WTC11 (cell line): ENCODE results near the gene FHAD1. TPM values are rescaled to one million over a fixed set of nuclear protein-coding genes. Genes with fewer than 3 reads are reported as not detected.

Experiments used
- ATAC-seq: fragments of 200-7000 bp; cut with Tn5 transposase; 2 replicates; pipeline ENCODE4 v1.10.0; 2021; ENCODE audit warnings: mild to moderate bottlenecking, moderate library complexity
- CTCF ChIA-PET: fragments of 300-600 bp; sonication (Branson Sonifier 250); formaldehyde crosslinking; loops from one replicate; lab custom pipeline; 2021; ENCODE audit warnings: antibody characterized with exemption; lab: Charles Lee
- POLR2A ChIA-PET: fragments of 350-600 bp; sonication (Branson Sonifier 250); formaldehyde crosslinking; loops from one replicate; lab custom pipeline; 2021; ENCODE audit warnings: antibody characterized with exemption; lab: Charles Lee
- DNase-seq: peaks from one replicate; pipeline ENCODE4 v3.0.0; 2021; ENCODE audit warnings: low spot score
- H3K27ac Mint-ChIP-seq: 2 replicates; pipeline ENCODE4 v1.8.0; 2021; ENCODE audit warnings: mixed read lengths
- H3K27me3 Mint-ChIP-seq: 2 replicates; pipeline ENCODE4 v1.8.0; 2021; ENCODE audit warnings: low read depth, mild to moderate bottlenecking, moderate library complexity, mixed read lengths
- H3K36me3 Mint-ChIP-seq: 2 replicates; pipeline ENCODE4 v1.8.0; 2021; ENCODE audit warnings: mixed read lengths
- H3K4me1 Mint-ChIP-seq: 2 replicates; pipeline ENCODE4 v1.8.0; 2022; ENCODE audit warnings: mixed read lengths
- H3K4me3 Mint-ChIP-seq: 2 replicates; pipeline ENCODE4 v1.8.0; 2021; ENCODE audit warnings: mild to moderate bottlenecking, moderate library complexity, mixed read lengths
- H3K9me3 Mint-ChIP-seq: 2 replicates; pipeline ENCODE4 v1.8.0; 2021; ENCODE audit warnings: mixed read lengths
- AFF4 ChIP-seq: sonication (generic); formaldehyde crosslinking; IDR thresholded peaks from 2 replicates; pipeline ENCODE4 v1.8.1; 2023; ENCODE audit warnings: mild to moderate bottlenecking, missing genetic modification reagents, borderline replicate concordance
- ATF1 ChIP-seq: sonication (generic); formaldehyde crosslinking; IDR thresholded peaks from 2 replicates; pipeline ENCODE4 v1.8.1; 2023; ENCODE audit warnings: mild to moderate bottlenecking, moderate library complexity, missing genetic modification reagents
- ATF6 ChIP-seq: sonication (generic); formaldehyde crosslinking; IDR thresholded peaks from 2 replicates; pipeline ENCODE4 v1.8.1; 2023; ENCODE audit warnings: mild to moderate bottlenecking, missing genetic modification reagents
- E2F4 ChIP-seq: sonication (generic); formaldehyde crosslinking; IDR thresholded peaks from 2 replicates; pipeline ENCODE4 v1.8.1; 2022; ENCODE audit warnings: low read depth, mild to moderate bottlenecking, moderate library complexity, missing genetic modification reagents, borderline replicate concordance
- FOXP4 ChIP-seq: sonication (generic); formaldehyde crosslinking; IDR thresholded peaks from 2 replicates; pipeline ENCODE4 v1.8.0; 2022; ENCODE audit warnings: mild to moderate bottlenecking, missing genetic modification reagents
- HMGA2 ChIP-seq: fragments of 250-450 bp; sonication (Bioruptor Pico); IDR thresholded peaks from 2 replicates; pipeline ENCODE4 v1.4.0; 2021; ENCODE audit warnings: mild to moderate bottlenecking, moderate library complexity
- IRF1 ChIP-seq: sonication (generic); formaldehyde crosslinking; IDR thresholded peaks from 2 replicates; pipeline ENCODE4 v1.8.0; 2023; ENCODE audit warnings: missing genetic modification reagents
- MYBL2 ChIP-seq: sonication (generic); formaldehyde crosslinking; IDR thresholded peaks from 2 replicates; pipeline ENCODE4 v1.8.1; 2023; ENCODE audit warnings: mild to moderate bottlenecking, moderate library complexity, missing genetic modification reagents
- NFATC4 ChIP-seq: fragments of 250-450 bp; sonication (Bioruptor Pico); IDR thresholded peaks from 2 replicates; pipeline ENCODE4 v1.9.0; 2021; ENCODE audit warnings: mild to moderate bottlenecking
- NFE2L1 ChIP-seq: sonication (generic); formaldehyde crosslinking; IDR thresholded peaks from 2 replicates; pipeline ENCODE4 v1.8.1; 2023; ENCODE audit warnings: missing genetic modification reagents
- NR2C2 ChIP-seq: sonication (generic); formaldehyde crosslinking; IDR thresholded peaks from 2 replicates; pipeline ENCODE4 v1.8.0; 2022; ENCODE audit warnings: mild to moderate bottlenecking, missing genetic modification reagents
- PREB ChIP-seq: sonication (generic); formaldehyde crosslinking; IDR thresholded peaks from 2 replicates; pipeline ENCODE4 v1.8.1; 2022; ENCODE audit warnings: mild to moderate bottlenecking, missing genetic modification reagents, moderate library complexity, borderline replicate concordance
- SP1 ChIP-seq: sonication (generic); formaldehyde crosslinking; conservative IDR thresholded peaks from 2 replicates; pipeline ENCODE4 v1.8.1; 2022; ENCODE audit warnings: missing genetic modification reagents
- TEAD1 ChIP-seq: sonication (generic); formaldehyde crosslinking; IDR thresholded peaks from 2 replicates; pipeline ENCODE4 v1.8.0; 2022; ENCODE audit warnings: mild to moderate bottlenecking, missing genetic modification reagents
- TP53 ChIP-seq: sonication (generic); formaldehyde crosslinking; IDR thresholded peaks from 2 replicates; pipeline ENCODE4 v1.8.1; 2023; ENCODE audit warnings: mild to moderate bottlenecking, missing genetic modification reagents
- ZBTB21 ChIP-seq: sonication (generic); formaldehyde crosslinking; IDR thresholded peaks from 2 replicates; pipeline ENCODE4 v1.8.1; 2023; ENCODE audit warnings: mild to moderate bottlenecking, missing genetic modification reagents, borderline replicate concordance
- ZNF232 ChIP-seq: sonication (generic); formaldehyde crosslinking; IDR thresholded peaks from 2 replicates; pipeline ENCODE4 v1.8.0; 2022; ENCODE audit warnings: mild to moderate bottlenecking, missing genetic modification reagents
- ZNF416 ChIP-seq: fragments of 250-450 bp; sonication (Bioruptor Pico); IDR thresholded peaks from 2 replicates; pipeline ENCODE4 v1.9.0; 2021; ENCODE audit warnings: mild to moderate bottlenecking, inconsistent platforms
- ZNF425 ChIP-seq: fragments of 250-450 bp; sonication (Bioruptor Pico); conservative IDR thresholded peaks from 2 replicates; pipeline ENCODE4 v1.9.0; 2021; ENCODE audit warnings: mild to moderate bottlenecking
- ZSCAN18 ChIP-seq: fragments of 250-450 bp; sonication (Bioruptor Pico); IDR thresholded peaks from 2 replicates; pipeline ENCODE4 v2.1.2; 2022; ENCODE audit warnings: mild to moderate bottlenecking, moderate library complexity
- total RNA-seq: library from RNA; stranded (reverse); gene quantifications from 3 replicates; pipeline ENCODE4 v1.2.3, GENCODE V29; 2021

Gene FHAD1
- total RNA-seq, 1 experiment from 2014 or later = 3.0 TPM

- 0 out of 2 replicates have a peak, but pooled peaks cover 3% of the 10 kb centered on the region for H3K4me1 Mint-ChIP-seq
- no peaks in the 10 kb centered on the region for H3K36me3 Mint-ChIP-seq
- peaks cover 6% of the 10 kb centered on the region for H3K27me3 Mint-ChIP-seq
- DNase-seq = no peak
- no peak overlapping the region for H3K27ac Mint-ChIP-seq
- ATAC-seq = no peak
- TF ChIP-seq MYBL2 (CRISPR knock-in tag) (no peak), ZNF232 (CRISPR knock-in tag) (no peak), ZSCAN18 (CRISPR knock-in tag) (no peak), NFE2L1 (CRISPR knock-in tag) (no peak), ZNF425 (CRISPR knock-in tag) (no peak), IRF1 (CRISPR knock-in tag) (no peak), TP53 (CRISPR knock-in tag) (no peak), NR2C2 (no peak), ZBTB21 (CRISPR knock-in tag) (no peak), SP1 (CRISPR knock-in tag) (no peak), HMGA2 (no peak), PREB (CRISPR knock-in tag) (no peak), NFATC4 (no peak), ATF6 (CRISPR knock-in tag) (no peak), ZNF416 (CRISPR knock-in tag) (no peak), E2F4 (no peak), FOXP4 (CRISPR knock-in tag) (no peak), AFF4 (CRISPR knock-in tag) (no peak), TEAD1 (CRISPR knock-in tag) (no peak), ATF1 (no peak)
- TF ChIP-seq, all 79 proteins: peak for 0
- CTCF ChIA-PET = interaction anchor here (1.8 to 2.0 kb wide), 2 partner anchors 10 to 109 kb away, joined by 7 to 10 read pairs; partner anchors contain the start of gene TMEM51
- POLR2A ChIA-PET = no interaction called here
- Mint-ChIP-seq H3K4me3 (no peak overlapping the region), H3K9me3 (peaks cover 9% of the 10 kb centered on the region)
Measured at GRCh38 chr1:15262706-15263105, 15.7 kb downstream of the FHAD1 start.
